GM11168 (cell line): ENCODE measurements around the gene BCAR1.
"Not testable (repeated sequence)": the region's sequence is repeated elsewhere in the genome, so short reads cannot be mapped to it uniquely, and the experiment has no call there.

ENCODE experiments used
- in situ Hi-C: fragments of 300-500 bp; cut with MboI; formaldehyde crosslinking; loops from one replicate; pipeline ENCODE4 v1.12.0; 2022; ENCODE audit warnings: low sequenced_read_pairs; ENCODE audit not compliant: unreplicated experiment

BCAR1 gene

GRCh38 chr16:75242436-75243078, 8.9 kb downstream of the BCAR1 start:
- in situ Hi-C loops = not testable (repeated sequence)

GRCh38 chr16:75241955-75242354, 9.5 kb downstream of the BCAR1 start:
- in situ Hi-C loops = no loop called here

GRCh38 chr16:75241412-75241811, 10.0 kb downstream of the BCAR1 start:
- in situ Hi-C loops = no loop called here

GRCh38 chr16:75240633-75241032, 10.8 kb downstream of the BCAR1 start:
- in situ Hi-C loops = not testable (repeated sequence)

GRCh38 chr16:75239542-75240122, 11.8 kb downstream of the BCAR1 start:
- in situ Hi-C loops = no loop called here

- in situ Hi-C loops = no loop called here
Observed at GRCh38 chr16:75238853-75239541, 12.4 kb downstream of the BCAR1 start.

GRCh38 chr16:75238132-75238852, 13.1 kb downstream of the BCAR1 start:
- in situ Hi-C loops = no loop called here

- in situ Hi-C loops = no loop called here
Observed at GRCh38 chr16:75237398-75238131, 13.9 kb downstream of the BCAR1 start.

GRCh38 chr16:75236736-75237397, 14.6 kb downstream of the BCAR1 start:
- in situ Hi-C loops = no loop called here

GRCh38 chr16:75236232-75236631, 15.2 kb downstream of the BCAR1 start:
- in situ Hi-C loops = no loop called here

GRCh38 chr16:75235721-75236193, 15.7 kb downstream of the BCAR1 start:
- in situ Hi-C loops = no loop called here

- in situ Hi-C loops = no loop called here
Observed at GRCh38 chr16:75234856-75235696, 16.3 kb downstream of the BCAR1 start.

GRCh38 chr16:75233611-75233938, 17.8 kb downstream of the BCAR1 start:
- in situ Hi-C loops = no loop called here

GRCh38 chr16:75231570-75231969, 19.9 kb downstream of the BCAR1 start:
- in situ Hi-C loops = no loop called here

- in situ Hi-C loops = no loop called here
Observed at GRCh38 chr16:75230471-75231110, 20.8 kb downstream of the BCAR1 start.

GRCh38 chr16:75229172-75230031, 22.0 kb downstream of the BCAR1 start:
- in situ Hi-C loops = no loop called here

- in situ Hi-C loops = no loop called here
Observed at GRCh38 chr16:75228143-75228976, 23.1 kb downstream of the BCAR1 start.
